ENCODE data around the gene TNFSF8.

The TNFSF8 gene

GRCh38 chr9:114906922-114907571 is 23.3 kb downstream of the TNFSF8 start:
- in situ Hi-C loops (cut with HindIII; ENCODE audit: low sequenced_read_pairs): loop anchor here (25.0 kb wide), 1 partner anchor 105 kb away; no protein-coding TSS in a partner anchor
- peak; percentile 85 for TF ChIP-seq CTCF (IDR thresholded peaks at IDR 0.05; ENCODE audit: low read depth, low read length, missing control alignments)
- peak; percentile 37 for DNase-seq (ENCODE audit: low read depth)
- no peak overlapping the region for H3K4me3 ChIP-seq (ENCODE audit: low read depth, low read length)

GRCh38 chr9:114905170-114905940 is 25.0 kb downstream of the TNFSF8 start:
- in situ Hi-C loops (cut with HindIII; ENCODE audit: low sequenced_read_pairs): loop anchor here (25.0 kb wide), 1 partner anchor 107 kb away; no protein-coding TSS in a partner anchor
- no peak for DNase-seq (ENCODE audit: low read depth)

GRCh38 chr9:114902786-114903524 is 27.4 kb downstream of the TNFSF8 start:
- in situ Hi-C loops (cut with HindIII; ENCODE audit: low sequenced_read_pairs): loop anchor here (25.0 kb wide), 1 partner anchor 109 kb away; no protein-coding TSS in a partner anchor
- DNase-seq (ENCODE audit: low read depth): no peak
- no peak overlapping the region for H3K4me3 ChIP-seq (ENCODE audit: low read depth, low read length)
- TF ChIP-seq CTCF (IDR thresholded peaks at IDR 0.05; ENCODE audit: low read depth, low read length, missing control alignments): no peak

More at GRCh38 chr9:114905170-114905940, 25.0 kb downstream of the TNFSF8 start:
- TF ChIP-seq CTCF (IDR thresholded peaks at IDR 0.05; ENCODE audit: low read depth, low read length, missing control alignments): no peak
- no peak overlapping the region for H3K4me3 ChIP-seq (ENCODE audit: low read depth, low read length)

- in situ Hi-C loops (cut with HindIII; ENCODE audit: low sequenced_read_pairs): loop anchor here (25.0 kb wide), 1 partner anchor 111 kb away; no protein-coding TSS in a partner anchor
- DNase-seq (ENCODE audit: low read depth): no peak
- H3K4me3 ChIP-seq (ENCODE audit: low read depth, low read length): no peak overlapping the region
- TF ChIP-seq CTCF (IDR thresholded peaks at IDR 0.05; ENCODE audit: low read depth, low read length, missing control alignments): no peak
Observed at GRCh38 chr9:114900942-114901802, 29.2 kb downstream of the TNFSF8 start.

GRCh38 chr9:114899995-114900394 is 30.4 kb downstream of the TNFSF8 start:
- no peak overlapping the region for H3K4me3 ChIP-seq (ENCODE audit: low read depth, low read length)
- DNase-seq (ENCODE audit: low read depth): no peak
- TF ChIP-seq CTCF (IDR thresholded peaks at IDR 0.05; ENCODE audit: low read depth, low read length, missing control alignments): no peak
- in situ Hi-C loops (cut with HindIII; ENCODE audit: low sequenced_read_pairs): loop anchor here (25.0 kb wide), 1 partner anchor 112 kb away; no protein-coding TSS in a partner anchor

Data from astrocyte of the cerebellum (primary cell).